ENCODE measurements around the gene ZNF609.

The ZNF609 gene

DNA sequence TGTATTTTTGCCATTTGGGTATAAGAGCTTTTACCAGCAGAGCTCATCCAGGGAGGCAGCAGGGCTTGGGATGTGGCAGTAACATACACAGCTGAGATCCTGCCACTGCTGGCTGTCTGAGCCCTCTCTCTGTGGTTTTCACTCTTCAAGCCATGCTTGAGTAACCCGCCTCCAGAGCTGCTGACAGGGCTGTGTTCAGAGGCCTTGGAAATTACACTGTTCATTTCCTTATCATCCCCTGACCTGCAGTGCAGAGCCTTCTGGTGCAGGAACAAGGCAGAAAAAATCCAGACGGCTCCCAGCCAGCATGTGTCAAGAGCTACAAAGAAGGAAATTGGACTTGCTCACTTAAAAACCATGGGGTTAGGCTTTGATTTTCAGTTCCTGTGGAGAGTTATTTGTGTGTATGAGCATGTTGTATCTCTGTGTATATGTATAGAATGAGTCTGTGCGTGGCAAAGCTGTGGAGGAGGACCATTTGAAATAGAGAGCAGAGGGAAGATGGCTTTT, 47.0 kb downstream of the ZNF609 start:
- peak; percentile 34 to 39 for DNase-seq

DNA sequence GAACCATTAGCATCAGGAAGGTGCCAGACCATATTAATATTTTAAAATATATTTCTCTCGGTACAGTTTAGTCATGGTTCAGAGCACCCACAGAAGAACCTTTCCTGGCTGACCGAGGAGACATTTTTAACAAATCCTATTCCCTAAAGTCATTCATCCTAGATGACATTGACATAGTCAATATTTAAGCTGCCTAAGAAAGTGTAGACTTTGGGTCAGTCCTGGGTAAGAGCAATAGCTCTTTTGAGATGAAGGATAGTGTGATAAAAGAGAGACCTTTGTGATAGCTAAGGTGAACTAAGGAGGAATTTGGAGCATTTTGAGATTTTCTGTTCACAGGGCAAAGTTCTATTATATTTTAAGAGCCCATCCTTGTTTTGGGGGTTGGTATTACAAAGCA, 47.5 kb downstream of the ZNF609 start:
- no peak for DNase-seq

- no peak for DNase-seq
Measured at GRCh38 chr15:64513823-64514222, 53.4 kb downstream of the ZNF609 start.

DNA sequence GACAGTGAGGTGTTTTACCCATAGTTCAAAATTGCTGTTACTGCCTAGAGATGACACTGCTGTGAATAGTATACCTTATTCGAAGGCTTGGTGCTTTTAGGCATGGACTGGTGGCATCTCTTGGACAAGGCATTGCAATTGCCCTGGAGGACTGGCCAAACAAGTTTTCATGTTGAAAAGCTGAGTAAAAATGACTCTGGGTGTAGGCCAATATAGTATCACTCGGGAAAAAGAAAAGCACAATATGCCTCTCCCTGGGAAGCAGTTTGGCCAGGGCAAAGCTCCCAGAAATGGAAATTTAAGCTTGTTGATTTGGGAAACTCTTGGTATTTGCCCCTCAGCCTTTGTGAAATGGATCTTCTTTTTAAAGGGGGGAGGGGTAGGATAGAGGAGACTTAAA, 54.8 kb downstream of the ZNF609 start:
- no peak for DNase-seq

- DNase-seq: no peak
Measured at GRCh38 chr15:64515825-64516224, 55.4 kb downstream of the ZNF609 start.

DNA sequence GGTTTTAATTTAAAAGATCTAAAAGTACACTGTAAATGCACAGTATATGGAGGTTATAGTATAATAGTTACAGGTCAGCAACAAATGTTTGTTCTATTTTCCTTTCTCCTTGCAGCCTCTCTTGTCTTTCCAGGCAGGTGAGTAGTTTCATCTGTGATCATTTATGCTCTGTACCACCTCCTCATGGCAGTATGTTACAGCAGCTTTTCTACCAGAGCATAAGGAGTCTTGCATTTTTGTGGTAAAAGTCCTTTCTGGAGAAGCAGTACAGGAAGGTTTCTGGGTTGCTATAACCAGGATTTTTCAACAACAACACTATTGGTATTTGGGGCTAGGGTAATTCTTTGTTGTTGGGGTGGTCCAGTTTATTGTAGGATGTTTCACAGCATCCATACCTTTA, 59.5 kb downstream of the ZNF609 start:
- no peak for DNase-seq

DNA sequence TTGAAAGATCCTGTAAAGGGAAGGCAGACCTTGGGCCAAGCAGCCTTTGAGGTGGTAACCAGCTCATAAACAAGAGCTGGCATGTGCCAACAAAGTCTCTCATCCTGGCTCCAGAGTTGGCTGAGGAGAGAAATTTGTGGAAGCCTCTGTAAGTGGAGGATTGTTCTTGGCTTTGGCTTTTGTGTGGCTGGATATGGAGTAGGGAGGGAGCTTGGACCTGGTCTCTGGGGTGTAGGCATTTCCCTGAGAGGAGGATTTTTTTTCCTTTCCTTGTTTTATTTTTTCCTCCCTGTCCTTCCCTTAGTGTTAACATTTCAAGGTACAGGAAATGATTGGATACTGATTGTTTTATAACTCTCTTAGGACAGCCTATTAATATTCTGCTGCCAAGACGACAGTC, 60.8 kb downstream of the ZNF609 start:
- no peak for DNase-seq

DNA sequence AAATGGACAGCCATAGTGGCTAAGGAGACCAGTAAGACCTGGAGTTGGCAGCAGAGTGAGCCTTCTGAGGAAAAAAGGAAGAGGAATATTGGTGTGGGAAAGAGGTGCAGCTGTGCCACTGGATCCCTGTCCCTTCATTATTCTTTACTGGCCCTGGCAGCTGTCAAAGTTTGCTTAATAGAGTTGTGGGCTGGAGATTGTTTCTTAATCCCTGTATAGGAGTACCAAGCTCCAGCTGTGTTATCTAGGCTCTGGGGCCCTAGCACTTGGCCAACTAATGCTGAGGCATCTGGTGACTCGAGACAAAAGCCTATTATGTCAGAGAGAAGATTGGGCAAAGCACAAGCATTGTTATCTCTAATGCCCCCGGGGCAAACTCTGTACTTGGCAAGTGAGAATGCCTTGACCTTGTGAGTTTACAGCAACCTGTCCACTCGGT, 61.4 kb downstream of the ZNF609 start:
- no peak for DNase-seq

GRCh38 chr15:64522226-64522823, 61.9 kb downstream of the ZNF609 start:
- no peak for DNase-seq

- no peak for DNase-seq
Measured at GRCh38 chr15:64523240-64523639, 62.9 kb downstream of the ZNF609 start.

DNA sequence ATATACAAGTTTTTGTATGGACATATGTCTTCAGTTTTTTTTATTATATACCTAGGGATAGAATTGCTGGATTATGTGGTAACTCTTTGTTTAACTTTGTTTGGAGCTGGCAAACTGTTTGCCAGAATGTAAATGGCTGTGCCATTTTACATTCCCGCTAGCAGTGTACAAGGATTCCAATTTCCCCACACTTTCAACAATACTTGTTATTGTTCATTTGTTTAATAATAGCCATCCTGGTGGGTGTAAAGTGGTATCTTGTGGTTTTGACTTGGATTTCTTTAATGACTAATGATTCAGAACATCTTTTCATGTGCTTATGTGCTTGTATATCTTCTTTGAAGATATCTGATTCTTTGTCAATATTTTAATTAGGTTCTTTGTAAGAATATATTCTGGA, 64.4 kb downstream of the ZNF609 start:
- DNase-seq: no peak

DNA sequence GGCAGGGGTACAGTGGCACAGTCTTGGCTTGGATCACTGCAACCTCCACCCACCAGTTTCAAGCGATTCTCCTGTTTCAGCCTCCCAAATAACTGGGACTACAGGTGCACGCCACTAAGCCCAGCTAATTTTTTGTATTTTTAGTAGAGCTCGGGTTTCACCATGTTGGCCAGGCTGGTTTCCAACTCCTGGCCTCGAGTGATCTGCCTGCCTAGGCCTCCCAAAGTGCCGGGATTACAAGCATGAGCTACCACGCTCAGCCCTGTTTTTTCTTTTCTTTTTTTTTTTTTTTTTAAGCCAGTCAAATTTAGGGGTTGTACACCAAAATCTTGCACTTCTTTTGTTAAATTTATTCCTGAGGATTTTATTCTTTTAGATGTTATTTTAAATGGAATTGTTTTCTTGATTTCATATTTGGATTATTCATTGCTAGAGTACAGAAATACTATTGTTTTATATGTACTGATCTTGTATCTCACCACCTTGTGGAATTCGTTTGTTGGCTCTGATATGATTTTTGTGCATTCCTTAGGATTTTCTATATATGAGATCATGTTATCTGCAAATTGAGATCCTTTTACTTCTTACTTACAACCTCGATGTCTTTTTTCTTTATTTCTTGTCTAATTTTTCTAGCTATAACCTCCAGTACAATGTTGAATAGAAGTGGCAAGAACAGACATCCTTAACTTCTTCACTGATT, 65.6 kb downstream of the ZNF609 start:
- DNase-seq: no peak

DNA sequence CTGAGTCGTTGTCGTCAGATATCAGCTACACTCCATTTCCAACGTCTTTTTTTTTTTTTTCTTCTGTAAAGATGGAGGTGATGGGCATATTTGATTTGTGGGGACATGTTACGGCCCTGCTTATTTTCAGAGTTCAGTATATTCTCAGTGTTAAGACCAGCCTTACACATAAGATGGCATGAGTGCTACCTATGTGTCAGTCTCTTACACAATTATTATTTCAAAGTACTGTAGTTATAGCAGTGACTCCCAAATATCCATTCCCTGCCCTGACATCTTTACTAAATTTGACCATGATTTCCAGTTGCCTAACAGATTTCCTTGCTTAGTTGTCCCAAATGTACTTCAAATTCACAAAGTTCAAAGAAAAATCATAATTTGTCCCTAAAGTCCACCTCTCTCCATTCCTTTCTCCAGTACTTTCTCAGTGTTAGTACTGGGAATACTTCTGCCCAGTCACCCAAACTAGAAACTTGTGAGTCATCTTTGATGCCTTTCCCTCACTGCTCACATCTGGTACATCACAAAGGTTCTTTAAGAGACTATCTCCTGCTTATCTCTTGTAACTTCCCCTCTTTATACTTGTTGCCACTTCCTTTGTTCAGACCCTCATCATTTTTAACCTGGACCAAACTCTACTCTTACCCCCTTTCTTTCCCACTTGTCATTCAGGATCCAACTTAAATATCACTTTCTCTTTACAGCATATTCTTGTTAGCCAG, 67.0 kb downstream of the ZNF609 start:
- DNase-seq: no peak

GRCh38 chr15:64528871-64529270, 68.5 kb downstream of the ZNF609 start:
- no peak for DNase-seq

DNA sequence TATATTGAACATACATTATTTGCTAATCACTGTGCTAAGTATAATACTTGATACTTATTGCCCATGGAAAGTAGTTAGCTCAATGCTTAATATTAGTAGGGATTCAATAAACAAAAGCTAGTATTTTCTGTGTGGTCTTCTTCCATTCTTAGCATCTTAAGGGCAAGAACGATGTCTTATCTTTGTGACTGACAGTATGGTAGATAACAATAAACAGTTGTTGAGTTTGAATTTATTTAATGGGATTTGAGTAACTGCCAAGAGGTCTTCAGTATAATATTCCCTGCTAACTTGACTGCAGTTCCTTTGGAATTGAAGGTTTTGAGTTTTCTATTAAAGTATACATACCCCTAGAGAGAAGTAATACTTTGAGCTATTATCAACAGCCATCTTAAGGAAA, 70.1 kb downstream of the ZNF609 start:
- DNase-seq: no peak

DNA sequence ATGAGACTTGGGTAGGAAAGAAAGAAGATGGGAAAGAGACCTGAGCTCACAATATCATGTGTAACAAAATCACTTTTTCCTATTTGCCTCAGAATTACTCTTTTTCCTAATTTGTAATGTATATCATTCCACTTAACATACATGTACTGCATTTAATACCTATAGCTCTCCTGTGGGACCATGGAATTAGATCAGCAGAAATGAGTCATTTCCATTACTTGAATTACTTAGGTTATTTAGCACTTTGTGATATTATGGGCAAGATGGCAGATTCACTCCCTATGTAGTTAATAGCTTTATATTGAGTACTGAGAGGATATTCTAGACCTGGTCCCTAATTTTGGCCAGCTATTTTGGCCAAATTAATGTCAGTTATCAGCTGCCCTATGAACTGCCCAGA, 70.5 kb downstream of the ZNF609 start:
- no peak for DNase-seq

GRCh38 chr15:64532521-64533315, 72.3 kb downstream of the ZNF609 start:
- peak in 1 of 2 donors; percentile 13 for DNase-seq

DNA sequence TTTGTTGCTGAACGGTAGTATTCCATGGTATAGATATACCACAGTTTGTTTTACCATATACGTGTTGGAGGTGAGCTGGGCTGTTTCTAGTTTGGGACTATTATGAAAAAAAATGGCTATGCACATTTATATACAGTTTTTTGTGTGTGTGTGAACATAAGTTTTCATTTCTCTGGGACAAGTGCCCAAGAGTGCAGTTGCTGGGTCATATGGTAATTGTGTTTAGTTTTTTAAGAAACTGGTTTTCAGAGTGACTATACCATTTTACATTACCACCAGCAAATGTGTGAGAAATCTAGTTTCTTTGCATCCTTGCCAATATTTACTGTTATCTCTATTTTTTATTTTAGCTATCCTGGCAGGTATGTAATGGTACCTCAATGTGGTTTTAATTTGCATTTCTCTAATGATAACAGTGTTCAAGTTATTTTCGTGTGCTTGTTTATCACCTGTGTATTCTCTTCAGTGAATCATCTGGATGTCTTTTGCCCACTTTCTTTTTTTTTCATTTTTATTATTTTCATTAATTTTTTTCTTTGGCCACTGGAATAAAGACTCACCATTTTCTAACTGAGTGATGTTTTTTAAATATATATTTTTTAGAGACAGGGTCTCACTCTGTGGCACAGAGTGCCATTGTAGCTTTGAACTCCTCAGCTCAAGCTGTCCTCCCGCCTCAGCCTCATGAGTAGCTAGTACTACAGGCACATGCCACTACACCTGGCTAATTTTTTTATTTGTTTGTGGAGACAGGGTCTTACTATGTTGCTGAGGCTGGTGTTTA, 75.3 kb downstream of the ZNF609 start:
- DNase-seq: no peak

GRCh38 chr15:64536244-64536836, 76.0 kb downstream of the ZNF609 start:
- DNase-seq: peak in 1 of 2 donors; percentile 46

- DNase-seq: no peak
Measured at GRCh38 chr15:64542091-64542490, 81.7 kb downstream of the ZNF609 start.

- DNase-seq: no peak
Measured at GRCh38 chr15:64544450-64544849, 84.1 kb downstream of the ZNF609 start.

- no peak for DNase-seq
Measured at GRCh38 chr15:64547275-64547674, 86.9 kb downstream of the ZNF609 start.
